ENCODE data around the gene EHD1.
A peak's percentile ranks its signal among the peaks of the same experiment; 100 is the strongest.

The EHD1 gene

DNA sequence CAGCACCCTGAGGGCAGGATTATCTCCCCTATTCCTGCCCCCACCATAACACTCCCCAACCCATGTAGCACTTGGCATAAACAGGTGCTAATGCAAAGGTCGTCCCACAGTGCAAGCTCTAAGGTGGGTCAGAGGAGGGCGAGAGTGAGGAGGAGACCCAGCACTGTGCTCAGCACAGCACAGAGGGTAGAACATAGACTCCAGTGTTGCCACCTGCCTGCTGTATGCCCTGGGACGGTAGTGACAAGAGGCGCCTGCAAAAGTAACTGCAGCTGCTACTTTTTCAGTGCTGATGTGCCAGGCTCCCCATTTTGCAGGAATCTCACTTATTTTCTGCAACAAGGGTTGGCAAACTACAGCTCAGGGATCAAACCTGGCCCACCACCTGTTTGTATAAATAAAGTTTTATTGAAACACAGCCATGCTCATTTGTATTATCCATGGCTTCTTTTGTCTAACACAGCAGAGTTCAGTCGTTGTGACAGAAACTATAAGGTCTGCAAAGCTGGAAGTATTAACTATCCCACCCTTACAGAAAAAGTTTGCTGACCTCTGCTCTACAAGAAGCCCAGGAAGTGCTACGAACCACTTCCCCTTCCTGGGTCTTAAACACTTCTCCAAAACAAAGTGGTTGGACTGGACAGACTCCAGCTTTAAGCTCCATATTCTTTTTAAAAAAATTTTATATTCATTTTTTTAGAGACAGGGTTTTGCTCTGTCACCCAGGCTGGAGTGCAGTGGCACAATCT lies 17.0 kb downstream of the EHD1 start:
- no peak for DNase-seq (ENCODE audit: low read depth, low spot score)
- no peak overlapping the region for H3K27ac ChIP-seq

DNA sequence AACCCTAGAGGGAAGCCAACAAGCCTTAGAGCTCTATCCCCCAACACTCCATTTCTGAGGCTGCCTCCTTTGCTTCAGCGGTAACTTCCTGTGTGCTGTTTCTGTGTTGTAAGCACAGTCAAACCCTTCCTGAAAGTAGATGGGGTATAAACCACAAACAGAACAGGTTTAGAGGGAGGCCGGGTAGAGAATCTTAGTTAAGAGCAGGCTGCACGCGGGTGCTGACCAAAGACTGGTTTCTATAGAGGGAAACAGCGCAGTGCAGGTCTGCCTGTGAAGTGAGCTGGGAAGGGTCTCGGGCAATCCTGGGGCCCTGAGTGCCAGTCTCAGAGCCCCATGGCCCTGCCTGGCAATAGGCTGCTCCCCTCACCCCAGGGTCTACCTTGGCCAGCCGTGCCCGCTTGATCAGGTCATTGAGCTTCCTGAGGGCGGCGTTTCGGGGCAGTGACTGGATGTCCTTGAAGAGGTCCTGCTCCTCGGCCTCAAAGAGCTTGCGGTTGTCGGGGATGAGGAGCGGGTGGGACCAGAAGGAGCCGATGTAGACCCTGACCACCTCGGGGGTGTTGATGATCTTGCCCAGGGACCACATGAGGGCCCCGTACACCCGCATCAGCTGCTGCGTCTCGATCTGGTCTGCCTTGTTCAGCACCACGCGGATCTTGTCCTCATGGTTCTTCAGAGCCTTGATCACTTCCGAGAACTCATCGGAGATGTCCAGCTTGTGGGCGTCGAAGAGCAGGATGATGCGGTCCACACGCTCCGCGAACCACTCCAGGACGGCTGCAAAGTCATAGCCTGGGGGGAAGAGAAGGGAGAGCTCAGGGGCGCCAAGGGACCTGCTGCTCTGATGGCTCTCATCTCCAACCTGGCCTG lies 18.6 kb downstream of the EHD1 start:
- DNase-seq (ENCODE audit: low read depth, low spot score): no peak
- H3K27ac ChIP-seq: peak overlapping the region; percentile 91

GRCh38 chr11:64858467-64859263 lies 19.8 kb downstream of the EHD1 start:
- peak overlapping the region; percentile 91 for H3K27ac ChIP-seq
- no peak for DNase-seq (ENCODE audit: low read depth, low spot score)

DNA sequence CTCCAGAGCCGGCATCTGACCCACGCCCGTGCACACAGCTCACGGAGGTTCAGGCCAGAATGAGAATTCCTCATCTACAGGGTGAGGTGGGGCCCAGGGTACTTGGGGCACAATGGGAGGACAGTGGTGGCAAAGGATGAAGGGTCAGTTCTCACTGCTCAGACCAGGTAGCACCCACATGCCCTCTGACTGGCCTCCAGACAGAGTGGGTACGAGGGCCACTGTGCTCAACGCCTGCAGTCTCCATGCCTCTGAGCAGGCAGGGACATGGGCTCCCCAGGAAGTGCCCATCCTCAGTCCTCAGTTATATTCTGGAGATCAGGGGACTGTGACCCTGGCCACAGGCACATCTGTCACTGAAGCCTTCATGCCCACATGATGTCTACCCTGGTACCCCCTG lies 20.9 kb downstream of the EHD1 start:
- H3K27ac ChIP-seq: peak overlapping the region; percentile 91
- DNase-seq (ENCODE audit: low read depth, low spot score): no peak

- peak overlapping the region; percentile 91 for H3K27ac ChIP-seq
- DNase-seq (ENCODE audit: low read depth, low spot score): no peak
These were observed 21.8 kb downstream of the EHD1 start for GRCh38 chr11:64856382-64857227.

DNA sequence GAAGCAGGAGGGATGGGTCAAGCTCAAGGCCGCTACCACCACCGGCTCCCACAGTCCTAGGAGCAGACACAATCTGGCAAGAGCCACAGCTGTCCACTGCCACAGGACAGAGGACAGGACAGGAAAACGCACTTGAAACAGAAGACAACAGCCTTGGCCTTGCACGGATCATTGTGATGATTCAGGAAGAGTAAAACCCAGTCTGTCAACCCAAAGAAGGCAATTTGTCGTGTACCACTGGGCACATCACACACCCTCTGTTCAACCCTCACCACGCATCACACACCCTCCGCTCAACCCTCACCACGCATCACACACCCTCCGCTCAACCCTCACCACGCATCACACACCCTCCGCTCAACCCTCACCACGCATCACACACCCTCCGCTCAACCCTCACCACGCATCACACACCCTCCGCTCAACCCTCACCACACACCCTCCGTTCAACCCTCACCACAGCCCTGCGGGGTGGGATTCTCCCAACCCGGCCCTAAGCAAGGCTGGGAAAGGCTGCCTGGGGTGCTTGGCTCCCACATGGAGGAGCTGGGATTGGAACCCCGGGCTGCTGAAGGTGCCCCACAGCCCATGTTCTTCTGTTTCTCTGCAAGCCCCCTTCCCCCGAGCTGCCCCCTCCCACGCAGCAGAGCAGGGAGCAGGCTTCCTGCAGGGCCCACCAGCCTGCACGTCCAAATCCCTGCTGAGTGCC lies 22.7 kb downstream of the EHD1 start:
- no peak for DNase-seq (ENCODE audit: low read depth, low spot score)
- H3K27ac ChIP-seq: peak overlapping the region; percentile 91

- peak overlapping the region; percentile 91 for H3K27ac ChIP-seq
- no peak for DNase-seq (ENCODE audit: low read depth, low spot score)
These were observed 23.6 kb downstream of the EHD1 start for GRCh38 chr11:64854534-64855502.

DNA sequence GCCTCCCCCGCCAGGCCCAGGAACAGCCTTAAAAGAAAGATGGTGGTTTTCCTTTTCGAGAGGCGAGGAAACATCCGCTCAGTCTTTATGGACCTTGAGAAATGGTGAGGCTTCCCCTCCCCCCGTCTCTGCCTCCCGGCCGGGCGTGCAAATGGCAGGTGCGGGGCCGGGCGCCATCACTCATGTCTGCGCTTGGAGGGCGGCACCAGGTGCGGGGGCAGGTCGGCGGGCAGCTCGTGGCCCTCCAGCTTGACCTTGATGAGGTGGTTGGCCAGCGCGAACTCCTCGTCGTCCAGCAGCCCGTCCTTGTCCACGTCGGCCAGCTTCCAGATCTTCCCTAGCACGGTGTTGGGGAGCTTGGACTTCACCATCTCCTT lies 24.3 kb downstream of the EHD1 start:
- peak overlapping the region; percentile 91 for H3K27ac ChIP-seq
- DNase-seq (ENCODE audit: low read depth, low spot score): no peak

- H3K27ac ChIP-seq: peak overlapping the region; percentile 91
- DNase-seq (ENCODE audit: low read depth, low spot score): no peak
These were observed 24.7 kb downstream of the EHD1 start for GRCh38 chr11:64853709-64854108.

DNA sequence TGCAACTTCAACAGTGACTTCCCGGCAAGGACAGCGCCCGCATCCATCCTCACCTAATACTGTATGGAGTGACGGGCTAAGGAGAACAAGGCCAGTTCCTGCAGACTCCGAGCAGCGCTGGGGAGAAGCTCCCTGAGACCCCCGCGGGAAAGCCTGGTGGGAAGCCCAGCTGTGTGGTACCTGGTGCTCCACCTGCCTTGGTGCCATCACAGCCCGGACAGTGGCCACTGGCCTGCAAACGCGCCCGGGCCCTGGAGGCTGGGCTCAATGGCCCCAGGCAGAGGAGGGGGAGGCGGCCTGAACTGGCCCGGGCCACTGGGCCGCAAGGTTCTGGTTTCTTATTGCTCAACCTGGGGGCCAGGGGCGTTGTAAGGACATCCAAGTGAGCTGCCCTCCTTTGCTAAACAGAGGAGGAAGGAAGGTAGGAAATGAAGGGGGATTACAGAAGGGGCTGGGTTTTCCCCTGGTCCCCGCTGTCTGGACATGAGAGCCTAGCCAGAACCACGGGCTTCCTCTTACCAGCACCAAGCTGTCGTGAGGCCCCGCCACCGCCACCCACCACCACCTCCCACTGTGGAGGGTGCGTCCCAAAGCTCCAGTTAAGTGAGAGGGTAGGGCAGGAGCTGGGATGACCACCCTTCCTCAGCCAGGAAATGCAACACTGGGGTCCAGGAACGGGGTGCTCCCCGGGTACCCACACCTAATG lies 25.5 kb downstream of the EHD1 start:
- DNase-seq (ENCODE audit: low read depth, low spot score): no peak
- H3K27ac ChIP-seq: peak overlapping the region; percentile 91

DNA sequence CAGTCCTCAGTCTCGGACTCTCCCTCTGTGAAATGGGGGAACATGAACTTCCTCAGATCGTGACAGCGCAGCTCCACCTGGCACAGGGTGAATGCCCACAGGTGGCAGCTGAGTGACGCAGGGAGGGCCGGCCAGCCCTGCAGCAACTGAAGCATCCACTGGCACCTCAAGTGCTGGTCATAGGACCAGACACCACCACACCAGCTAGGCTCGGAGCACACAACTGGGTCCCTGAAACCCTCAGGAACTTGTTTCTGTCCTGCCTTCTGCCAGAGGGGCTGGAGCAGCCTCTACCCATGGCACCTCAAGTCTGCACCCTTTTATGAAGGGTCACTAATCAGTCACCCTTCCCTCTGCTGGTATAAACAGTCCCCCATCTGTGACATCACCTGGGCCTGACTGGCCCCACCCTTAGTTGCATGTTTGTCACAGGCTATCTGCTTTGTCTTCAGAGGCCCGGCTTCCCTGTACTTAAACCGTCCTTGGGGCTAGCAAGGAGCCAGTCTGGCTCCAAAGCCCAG lies 26.5 kb downstream of the EHD1 start:
- no peak for DNase-seq (ENCODE audit: low read depth, low spot score)
- H3K27ac ChIP-seq: peak overlapping the region; percentile 91

GRCh38 chr11:64850979-64851567 lies 27.3 kb downstream of the EHD1 start:
- no peak for DNase-seq (ENCODE audit: low read depth, low spot score)
- peak overlapping the region; percentile 91 for H3K27ac ChIP-seq

GRCh38 chr11:64849598-64850356 lies 28.6 kb downstream of the EHD1 start:
- peak overlapping the region; percentile 91 for H3K27ac ChIP-seq
- no peak for DNase-seq (ENCODE audit: low read depth, low spot score)

GRCh38 chr11:64848826-64849597 lies 29.4 kb downstream of the EHD1 start:
- peak overlapping the region; percentile 9 for H3K27ac ChIP-seq
- no peak for DNase-seq (ENCODE audit: low read depth, low spot score)

DNA sequence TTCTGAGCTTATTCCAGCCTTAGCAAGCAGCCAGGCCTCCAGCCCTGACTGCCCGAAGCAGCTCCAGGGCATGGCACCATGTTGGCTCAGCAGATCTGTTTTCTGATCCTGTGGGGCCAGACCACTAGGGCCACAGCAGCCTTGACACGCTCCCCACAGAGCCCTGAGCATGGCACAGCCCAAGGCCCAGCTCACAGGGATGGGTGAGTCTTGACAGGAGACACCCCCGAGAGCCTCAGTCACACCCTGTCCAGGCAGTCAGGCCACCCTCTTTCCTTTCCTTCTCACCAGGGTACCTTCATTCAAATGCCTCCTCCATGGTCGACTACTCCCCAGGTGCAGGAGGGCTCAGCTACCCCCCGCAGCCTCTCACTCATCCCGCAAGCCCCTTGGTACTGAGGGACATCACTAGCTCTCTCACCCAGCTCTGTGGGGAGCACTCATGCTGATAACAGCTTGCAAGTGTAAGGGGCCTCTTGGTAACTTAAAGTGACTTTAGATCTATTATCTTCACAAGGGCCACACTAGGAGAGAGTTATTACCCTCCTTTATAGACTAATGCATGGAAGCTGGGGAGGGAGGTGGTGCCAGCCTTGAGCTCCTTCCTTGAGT lies 30.1 kb downstream of the EHD1 start:
- H3K27ac ChIP-seq: peak overlapping the region; percentile 9
- DNase-seq (ENCODE audit: low read depth, low spot score): no peak
